Caco-2 (cell line): ENCODE results near the gene GRID1. TPM values are rescaled to one million over a fixed set of nuclear protein-coding genes. Genes with fewer than 3 reads are reported as not detected.

Source experiments
- BruUV-seq: library from RNA; stranded (reverse); fragments of 400-500 nt; replicated peaks from 2 replicates; lab custom pipeline; 2021; lab: Mats Ljungman, UMichigan
- CTCF ChIA-PET: fragments of 300-600 bp; sonication (Branson Sonifier 250); formaldehyde crosslinking; loops from one replicate; lab custom pipeline; 2022; ENCODE audit warnings: antibody characterized with exemption; lab: Charles Lee
- POLR2A ChIA-PET: fragments of 300-600 bp; sonication (Branson Sonifier 250); formaldehyde crosslinking; loops from one replicate; lab custom pipeline; 2022; ENCODE audit warnings: antibody characterized with exemption; lab: Charles Lee
- DNase-seq, 2 experiments: peaks; one replicate each; pipeline versions ENCODE4 v3.0.0 to v3.0.0-alpha.2; 2020 to 2022
- H3K27me3 ChIP-seq: replicated peaks from 2 replicates; pipeline ENCODE4 v1.6.0; 2011; ENCODE audit warnings: low read length; ENCODE audit not compliant: control insufficient read depth, insufficient read depth
- H3K36me3 ChIP-seq: 2 replicates; pipeline ENCODE4 v1.5.1; 2011; ENCODE audit warnings: low read length; ENCODE audit not compliant: control insufficient read depth, insufficient read depth
- H3K4me1 ChIP-seq: fragments of 250-450 bp; sonication (Bioruptor Pico); 2 replicates; pipeline ENCODE4 v1.5.1; 2020; ENCODE audit warnings: mild to moderate bottlenecking
- H3K4me3 ChIP-seq: 2 replicates; pipeline ENCODE4 v1.5.1; 2011; ENCODE audit warnings: low read depth, mild to moderate bottlenecking, control low read depth, low read length
- H3K9me3 ChIP-seq: fragments of 250-450 bp; sonication (Bioruptor Pico); 2 replicates; pipeline ENCODE4 v1.5.1; 2020; ENCODE audit warnings: mild to moderate bottlenecking, moderate library complexity
- H3K27ac Mint-ChIP-seq: one replicate; pipeline ENCODE4 v1.8.0; 2022; ENCODE audit warnings: mixed read lengths; ENCODE audit not compliant: unreplicated experiment
- H3K27me3 Mint-ChIP-seq: one replicate; pipeline ENCODE4 v1.8.0; 2022; ENCODE audit warnings: mixed read lengths; ENCODE audit not compliant: insufficient read depth, unreplicated experiment
- H3K36me3 Mint-ChIP-seq: one replicate; pipeline ENCODE4 v1.8.0; 2022; ENCODE audit warnings: mild to moderate bottlenecking, mixed read lengths; ENCODE audit not compliant: insufficient read depth, unreplicated experiment
- H3K4me1 Mint-ChIP-seq: one replicate; pipeline ENCODE4 v1.8.0; 2022; ENCODE audit warnings: low read depth, mixed read lengths; ENCODE audit not compliant: unreplicated experiment
- H3K4me3 Mint-ChIP-seq: one replicate; pipeline ENCODE4 v1.8.0; 2022; ENCODE audit warnings: mild to moderate bottlenecking, moderate library complexity, mixed read lengths; ENCODE audit not compliant: unreplicated experiment
- H3K9me3 Mint-ChIP-seq: one replicate; pipeline ENCODE4 v1.8.0; 2022; ENCODE audit warnings: mixed read lengths; ENCODE audit not compliant: unreplicated experiment
- CTCF ChIP-seq, 2 experiments: fragments of 200-600 bp in 1 of 2; IDR thresholded peaks; 1 replicate in 1 of 2; 2 replicates in 1 of 2; pipeline versions ENCODE4 v1.5.1 to v1.8.0; 2011 to 2022; ENCODE audit warnings: antibody characterized with exemption in 1 of 2, control low read depth in 1 of 2, inconsistent platforms in 1 of 2, low read depth in 1 of 2, low read length in 1 of 2, mild to moderate bottlenecking in 1 of 2, moderate library complexity in 1 of 2; ENCODE audit not compliant: insufficient read depth in 1 of 2, severe bottlenecking in 1 of 2, unreplicated experiment in 1 of 2
- intact Hi-C: fragments of 100-400 bp; cut with micrococcal nuclease; formaldehyde crosslinking; loops from one replicate; pipeline ENCODE4 v1.10.0; 2022; ENCODE audit not compliant: unreplicated experiment
- total RNA-seq: library from RNA; stranded (reverse); gene quantifications from 2 replicates; pipeline ENCODE4 v1.2.3, GENCODE V29; 2022

Gene GRID1
- total RNA-seq, 1 experiment from 2014 or later, result 8.0 TPM

- no peak overlapping the region for H3K4me3 Mint-ChIP-seq
Measured at GRCh38 chr10:86042161-86042560, 324.4 kb downstream of the GRID1 start.

GRCh38 chr10:86041116-86041515 is 325.5 kb downstream of the GRID1 start:
- Histone ChIP-seq H3K9me3 (0 out of 2 replicates have a peak, but pooled peaks cover 5% of the 10 kb centered on the region), H3K4me3 (no peak overlapping the region), H3K27me3 (no peaks in the 10 kb centered on the region), H3K4me1 (no peaks in the 10 kb centered on the region), H3K36me3 (no peaks in the 10 kb centered on the region)
- ChIA-PET POLR2A (no interaction called here), CTCF (no interaction called here)
- Mint-ChIP-seq H3K4me3 (no peak overlapping the region), H3K4me1 (no peaks in the 10 kb centered on the region), H3K9me3 (no peaks in the 10 kb centered on the region), H3K36me3 (no peaks in the 10 kb centered on the region), H3K27ac (no peak overlapping the region), H3K27me3 (peaks cover 9% of the 10 kb centered on the region)
- no peak for TF ChIP-seq CTCF (IDR thresholded peaks at IDR 0.05; ENCODE audit: insufficient read depth in 1 of 2, low read depth in 1 of 2, low read length in 1 of 2, severe bottlenecking in 1 of 2, unreplicated experiment in 1 of 2)
- BruUV-seq, result no TSS peak
- DNase-seq, result no peak
- intact Hi-C loops, result no loop called here

More at GRCh38 chr10:86042161-86042560, 324.4 kb downstream of the GRID1 start:
- no peaks in the 10 kb centered on the region for H3K36me3 Mint-ChIP-seq
- no peak for DNase-seq
- intact Hi-C loops, result no loop called here
- H3K9me3 ChIP-seq, result 0 out of 2 replicates have a peak, but pooled peaks cover 5% of the 10 kb centered on the region
- no TSS peak for BruUV-seq
- POLR2A ChIA-PET, result no interaction called here
- no peaks in the 10 kb centered on the region for H3K36me3 ChIP-seq
- peaks cover 11% of the 10 kb centered on the region for H3K27me3 Mint-ChIP-seq
- CTCF ChIA-PET, result interaction anchor here (1.1 kb wide), 1 partner anchor 58 kb away, joined by 3 read pairs; no protein-coding TSS in a partner anchor
- H3K4me1 Mint-ChIP-seq, result no peaks in the 10 kb centered on the region
- H3K27ac Mint-ChIP-seq, result no peak overlapping the region
- no peaks in the 10 kb centered on the region for H3K27me3 ChIP-seq
- H3K4me1 ChIP-seq, result no peaks in the 10 kb centered on the region
- no peak for TF ChIP-seq CTCF (IDR thresholded peaks at IDR 0.05; ENCODE audit: insufficient read depth in 1 of 2, low read depth in 1 of 2, low read length in 1 of 2, severe bottlenecking in 1 of 2, unreplicated experiment in 1 of 2)
- no peaks in the 10 kb centered on the region for H3K9me3 Mint-ChIP-seq
- no peak overlapping the region for H3K4me3 ChIP-seq

- no peak for TF ChIP-seq CTCF (IDR thresholded peaks at IDR 0.05; ENCODE audit: insufficient read depth in 1 of 2, low read depth in 1 of 2, low read length in 1 of 2, severe bottlenecking in 1 of 2, unreplicated experiment in 1 of 2)
- H3K9me3 Mint-ChIP-seq, result no peaks in the 10 kb centered on the region
- 0 out of 2 replicates have a peak, but pooled peaks cover 5% of the 10 kb centered on the region for H3K9me3 ChIP-seq
- H3K27me3 Mint-ChIP-seq, result peaks cover 3% of the 10 kb centered on the region
- H3K27me3 ChIP-seq, result no peaks in the 10 kb centered on the region
- H3K27ac Mint-ChIP-seq, result no peak overlapping the region
- ChIA-PET POLR2A (no interaction called here), CTCF (no interaction called here)
- no peak for DNase-seq
- H3K36me3 Mint-ChIP-seq, result no peaks in the 10 kb centered on the region
- intact Hi-C loops, result no loop called here
- H3K4me1 ChIP-seq, result no peaks in the 10 kb centered on the region
- no peak overlapping the region for H3K4me3 Mint-ChIP-seq
- no peak overlapping the region for H3K4me3 ChIP-seq
- H3K36me3 ChIP-seq, result no peaks in the 10 kb centered on the region
- no TSS peak for BruUV-seq
- H3K4me1 Mint-ChIP-seq, result no peaks in the 10 kb centered on the region
Measured at GRCh38 chr10:86038371-86038770, 328.2 kb downstream of the GRID1 start.
